Urinary bladder (tissue), 4 donors: ENCODE results near the gene CERCAM. TPM values are rescaled to one million over a fixed set of nuclear protein-coding genes. Genes with fewer than 3 reads are reported as not detected.
"Not testable (repeated sequence)": the region's sequence is repeated elsewhere in the genome, so short reads cannot be mapped to it uniquely, and the experiment has no call there.

Experiments
- DNase-seq: peaks from one replicate; pipeline ENCODE4 v3.0.0-alpha.2; 2015; ENCODE audit errors: extremely low spot score
- H3K27ac ChIP-seq: one replicate; pipeline ENCODE4 v1.5.1; 2013; ENCODE audit warnings: low read depth, mild to moderate bottlenecking, moderate library complexity
- H3K36me3 ChIP-seq: one replicate; pipeline ENCODE4 v1.6.1; 2013; ENCODE audit warnings: mild to moderate bottlenecking, moderate library complexity; ENCODE audit not compliant: insufficient read depth
- H3K4me1 ChIP-seq: one replicate; pipeline ENCODE4 v1.6.1; 2013; ENCODE audit warnings: mild to moderate bottlenecking, moderate library complexity; ENCODE audit not compliant: insufficient read depth
- H3K4me3 ChIP-seq: one replicate; pipeline ENCODE4 v1.5.1; 2013; ENCODE audit warnings: low read depth, low read length
- WGBS: extraction: QIAGEN DNeasy Blood & Tissue Kit; methylation state at CpG from one replicate; pipeline ENCODE4 v1.1.7; 2013; 5-methylcytosine and 5-hydroxymethylcytosine counted together
- polyA plus RNA-seq: library from polyadenylated mRNA; stranded (reverse); fragments of 200-250 nt; gene quantifications from one replicate; pipeline ENCODE4 v1.2.3, GENCODE V29; 2013
- total RNA-seq: library from RNA; depleted of rRNA; stranded (reverse); fragments of >200 nt; gene quantifications from one replicate; pipeline ENCODE4 v1.2.3, GENCODE V29; 2014
- donor health status: healthy with polysubstance abuse.
- donor health status: healthy.

CERCAM gene
- total and polyA plus RNA-seq, 2 donors: 41.6 to 50.3 TPM

GRCh38 chr9:128405077-128405779 lies 15.4 kb upstream of the CERCAM start:
- no peak for DNase-seq
- Histone ChIP-seq H3K4me1 (no peaks in the 10 kb centered on the region), H3K27ac (no peak overlapping the region), H3K4me3 (no peak overlapping the region), H3K36me3 (no peaks in the 10 kb centered on the region)
- 57% methylated on average over 20 of the region's 20 CpGs for WGBS

GRCh38 chr9:128405780-128406171 lies 14.9 kb upstream of the CERCAM start:
- Histone ChIP-seq H3K4me1 (no peaks in the 10 kb centered on the region), H3K27ac (no peak overlapping the region), H3K4me3 (no peak overlapping the region), H3K36me3 (no peaks in the 10 kb centered on the region)
- 72% methylated on average over 7 of the region's 7 CpGs for WGBS
- DNase-seq: no peak

- no peaks in the 10 kb centered on the region for H3K4me1 ChIP-seq
- no peak for DNase-seq
- H3K36me3 ChIP-seq: no peaks in the 10 kb centered on the region
- H3K4me3 ChIP-seq: no peak overlapping the region
- WGBS: 68% methylated on average over 9 of the region's 9 CpGs
- no peak overlapping the region for H3K27ac ChIP-seq
Observed at GRCh38 chr9:128406848-128407391, 13.7 kb upstream of the CERCAM start.

- no peaks in the 10 kb centered on the region for H3K4me1 ChIP-seq
- no peak overlapping the region for H3K27ac ChIP-seq
- H3K36me3 ChIP-seq: no peaks in the 10 kb centered on the region
- no peak overlapping the region for H3K4me3 ChIP-seq
- no peak for DNase-seq
- WGBS: 44% methylated on average over 26 of the region's 26 CpGs
Observed at GRCh38 chr9:128408963-128409431, 11.7 kb upstream of the CERCAM start.

- no peak overlapping the region for H3K27ac ChIP-seq
- 61% methylated on average over 8 of the region's 8 CpGs for WGBS
- DNase-seq: no peak
- no peak overlapping the region for H3K4me3 ChIP-seq
- H3K4me1 ChIP-seq: no peaks in the 10 kb centered on the region
- H3K36me3 ChIP-seq: no peaks in the 10 kb centered on the region
Observed at GRCh38 chr9:128409450-128409849, 11.2 kb upstream of the CERCAM start.

- WGBS: 33% methylated on average over 6 of the region's 6 CpGs
- Histone ChIP-seq H3K27ac (no peak overlapping the region), H3K4me1 (no peaks in the 10 kb centered on the region), H3K36me3 (no peaks in the 10 kb centered on the region), H3K4me3 (no peak overlapping the region)
- no peak for DNase-seq
Observed at GRCh38 chr9:128409978-128410377, 10.7 kb upstream of the CERCAM start.

- Histone ChIP-seq H3K27ac (no peak overlapping the region), H3K4me1 (no peaks in the 10 kb centered on the region), H3K36me3 (no peaks in the 10 kb centered on the region), H3K4me3 (no peak overlapping the region)
- WGBS: 55% methylated on average over 11 of the region's 11 CpGs
- no peak for DNase-seq
Observed at GRCh38 chr9:128411364-128412119, 9.1 kb upstream of the CERCAM start.

GRCh38 chr9:128412120-128412790 lies 8.4 kb upstream of the CERCAM start:
- no peak overlapping the region for H3K27ac ChIP-seq
- 16% methylated on average over 13 of the region's 13 CpGs for WGBS
- H3K4me1 ChIP-seq: no peaks in the 10 kb centered on the region
- no peak for DNase-seq
- no peaks in the 10 kb centered on the region for H3K36me3 ChIP-seq
- no peak overlapping the region for H3K4me3 ChIP-seq

- not testable (repeated sequence) for H3K4me1 ChIP-seq, H3K36me3 ChIP-seq, DNase-seq, H3K27ac ChIP-seq, H3K4me3 ChIP-seq
- 90% methylated on average over 13 of the region's 13 CpGs for WGBS
Observed at GRCh38 chr9:128413728-128414127, 6.9 kb upstream of the CERCAM start.

- DNase-seq: no peak
- 65% methylated on average over 3 of the region's 3 CpGs for WGBS
Observed at GRCh38 chr9:128414461-128414860, 6.2 kb upstream of the CERCAM start.

GRCh38 chr9:128415281-128415680 lies 5.4 kb upstream of the CERCAM start:
- Histone ChIP-seq H3K36me3 (no peaks in the 10 kb centered on the region), H3K27ac (no peak overlapping the region), H3K4me1 (no peaks in the 10 kb centered on the region), H3K4me3 (no peak overlapping the region)
- no peak for DNase-seq
- 81% methylated on average over 2 of the region's 2 CpGs for WGBS

More at GRCh38 chr9:128414461-128414860, 6.2 kb upstream of the CERCAM start:
- Histone ChIP-seq H3K27ac (no peak overlapping the region), H3K36me3 (no peaks in the 10 kb centered on the region), H3K4me1 (no peaks in the 10 kb centered on the region), H3K4me3 (no peak overlapping the region)

- whole genome bisulfite sequencing: 49% methylated on average over 6 of the region's 6 CpGs
- Histone ChIP-seq H3K4me1 (no peaks in the 10 kb centered on the region), H3K36me3 (no peaks in the 10 kb centered on the region), H3K27ac (no peak overlapping the region), H3K4me3 (no peak overlapping the region)
- DNase-seq: peak; percentile 54
Observed at GRCh38 chr9:128416014-128416413, 4.6 kb upstream of the CERCAM start.

GRCh38 chr9:128416432-128417019 lies 4.1 kb upstream of the CERCAM start:
- DNase-seq: no peak
- Histone ChIP-seq H3K4me1 (no peaks in the 10 kb centered on the region), H3K4me3 (no peak overlapping the region), H3K27ac (no peak overlapping the region), H3K36me3 (no peaks in the 10 kb centered on the region)
- 54% methylated on average over 6 of the region's 6 CpGs for WGBS
